ENCODE results near the gene TSPAN10. TPM values are rescaled to one million over a fixed set of nuclear protein-coding genes. Genes with fewer than 3 reads are reported as not detected.

The TSPAN10 gene
- total RNA-seq, 1 experiment from 2014 or later = 3.5 TPM

GRCh38 chr17:81664051-81664470, 27.1 kb downstream of the TSPAN10 start:
- H3K9me2 ChIP-seq (replicated peaks; ENCODE audit: low read length) = no peaks in the 10 kb centered on the region
- no peak overlapping the region for H3K9ac ChIP-seq (ENCODE audit: low read length)
- peaks cover 4% of the 10 kb centered on the region; the same call in 1 of the 2 replicates for H3K36me3 ChIP-seq (ENCODE audit: low read depth, low read length)
- no peaks in the 10 kb centered on the region for H3K9me3 ChIP-seq (ENCODE audit: low read length)
- H3K4me3 ChIP-seq (ENCODE audit: low read length) = no peak overlapping the region
- no peak overlapping the region for H3K4me2 ChIP-seq (ENCODE audit: low read length)
- intact Hi-C loops (cut with micrococcal nuclease) = no loop called here
- no peaks in the 10 kb centered on the region for H4K20me1 ChIP-seq (ENCODE audit: low read length)
- ATAC-seq (no peak), DNase-seq (peak; percentile 65)
- H3K27ac ChIP-seq (ENCODE audit: low read length) = no peak overlapping the region
- no TSS peak for BruUV-seq (replicated peaks)
- TF ChIP-seq EZH2 (IDR thresholded peaks at IDR 0.05; ENCODE audit: low read length, unreplicated experiment) = no peak
- TF ChIP-seq EZH2phosphoT487 (IDR thresholded peaks at IDR 0.05; ENCODE audit: borderline replicate concordance, low read length) = no peak
- TF ChIP-seq CTCF (conservative IDR thresholded peaks at IDR 0.05; ENCODE audit: low read depth, low read length) = no peak
- H3K4me1 ChIP-seq (ENCODE audit: insufficient read depth, low read length) = peaks cover 46% of the 10 kb centered on the region
- no peaks in the 10 kb centered on the region for H3F3A ChIP-seq (ENCODE audit: low read length, unreplicated experiment)
- H3K79me2 ChIP-seq (ENCODE audit: low read length) = peaks cover 41% of the 10 kb centered on the region
- ChIA-PET CTCF (no interaction called here), POLR2A (ENCODE audit: unreplicated experiment) (no interaction called here)
- no peak overlapping the region for H2AFZ ChIP-seq (ENCODE audit: low read length)
- H3K27me3 ChIP-seq (ENCODE audit: low read length) = no peaks in the 10 kb centered on the region

GRCh38 chr17:81665205-81666091, 28.5 kb downstream of the TSPAN10 start:
- peaks cover 55% of the 10 kb centered on the region for H3K79me2 ChIP-seq (ENCODE audit: low read length)
- H3K27me3 ChIP-seq (ENCODE audit: low read length) = no peaks in the 10 kb centered on the region
- H3K36me3 ChIP-seq (ENCODE audit: low read depth, low read length) = peaks cover 14% of the 10 kb centered on the region
- no peaks in the 10 kb centered on the region for H3F3A ChIP-seq (ENCODE audit: low read length, unreplicated experiment)
- no peaks in the 10 kb centered on the region for H3K9me2 ChIP-seq (replicated peaks; ENCODE audit: low read length)
- ChIA-PET POLR2A (ENCODE audit: unreplicated experiment) (no interaction called here), CTCF (no interaction called here)
- peak overlapping the region; percentile 71 for H2AFZ ChIP-seq (ENCODE audit: low read length)
- H3K4me1 ChIP-seq (ENCODE audit: insufficient read depth, low read length) = peaks cover 35% of the 10 kb centered on the region
- peak overlapping the region; percentile 98 for H3K9ac ChIP-seq (ENCODE audit: low read length)
- H3K9me3 ChIP-seq (ENCODE audit: low read length) = no peaks in the 10 kb centered on the region
- peak overlapping the region; percentile 93 for H3K4me3 ChIP-seq (ENCODE audit: low read length)
- DNase-seq (peak; percentile 9), ATAC-seq (peak; percentile 5)
- H4K20me1 ChIP-seq (ENCODE audit: low read length) = no peaks in the 10 kb centered on the region
- H3K4me2 ChIP-seq (ENCODE audit: low read length) = peak overlapping the region; percentile 100
- H3K27ac ChIP-seq (ENCODE audit: low read length) = peak overlapping the region; percentile 69
- no peak for TF ChIP-seq EZH2 (IDR thresholded peaks at IDR 0.05; ENCODE audit: low read length, unreplicated experiment)
- no peak for TF ChIP-seq EZH2phosphoT487 (IDR thresholded peaks at IDR 0.05; ENCODE audit: borderline replicate concordance, low read length)
- no peak for TF ChIP-seq CTCF (conservative IDR thresholded peaks at IDR 0.05; ENCODE audit: low read depth, low read length)
- BruUV-seq (replicated peaks) = no TSS peak
- intact Hi-C loops (cut with micrococcal nuclease) = loop anchor here (2.0 kb wide), 1 partner anchor 29 kb away; the partner anchor contains the start of genes NPLOC4 and TSPAN10

- DNase-seq = no peak
- peak; percentile 5 for ATAC-seq
- Histone ChIP-seq H3K9me2 (replicated peaks; ENCODE audit: low read length) (no peaks in the 10 kb centered on the region), H3K27ac (ENCODE audit: low read length) (peak overlapping the region; percentile 69), H3K9me3 (ENCODE audit: low read length) (no peaks in the 10 kb centered on the region), H3K4me1 (ENCODE audit: insufficient read depth, low read length) (peaks cover 35% of the 10 kb centered on the region), H4K20me1 (ENCODE audit: low read length) (no peaks in the 10 kb centered on the region), H3K79me2 (ENCODE audit: low read length) (peaks cover 56% of the 10 kb centered on the region), H3K27me3 (ENCODE audit: low read length) (no peaks in the 10 kb centered on the region), H3K9ac (ENCODE audit: low read length) (peak overlapping the region; percentile 98), H3K36me3 (ENCODE audit: low read depth, low read length) (peaks cover 15% of the 10 kb centered on the region), H3F3A (ENCODE audit: low read length, unreplicated experiment) (no peaks in the 10 kb centered on the region), H2AFZ (ENCODE audit: low read length) (peak overlapping the region; percentile 71), H3K4me3 (ENCODE audit: low read length) (peak overlapping the region; percentile 93), H3K4me2 (ENCODE audit: low read length) (peak overlapping the region; percentile 100)
- POLR2A ChIA-PET (ENCODE audit: unreplicated experiment) = interaction anchor here (0.5 kb wide), 1 partner anchor 95 kb away, joined by 3 read pairs; no protein-coding TSS in a partner anchor
- TF ChIP-seq EZH2phosphoT487 (IDR thresholded peaks at IDR 0.05; ENCODE audit: borderline replicate concordance, low read length) (no peak), CTCF (conservative IDR thresholded peaks at IDR 0.05; ENCODE audit: low read depth, low read length) (no peak), EZH2 (IDR thresholded peaks at IDR 0.05; ENCODE audit: low read length, unreplicated experiment) (no peak)
- TSS peak; percentile 70 for BruUV-seq (replicated peaks)
- intact Hi-C loops (cut with micrococcal nuclease) = loop anchor here (2.0 kb wide), 1 partner anchor 29 kb away; the partner anchor contains the start of genes NPLOC4 and TSPAN10
- CTCF ChIA-PET = no interaction called here
Observed at GRCh38 chr17:81666092-81666341, 29.0 kb downstream of the TSPAN10 start.

All from PC-3 (cell line).